ENCODE data around the gene PLK5.
A peak's percentile ranks its signal among the peaks of the same experiment; 100 is the strongest.
"Not testable (repeated sequence)": the region's sequence is repeated elsewhere in the genome, so short reads cannot be mapped to it uniquely, and the experiment has no call there.

Gene PLK5, protein sequence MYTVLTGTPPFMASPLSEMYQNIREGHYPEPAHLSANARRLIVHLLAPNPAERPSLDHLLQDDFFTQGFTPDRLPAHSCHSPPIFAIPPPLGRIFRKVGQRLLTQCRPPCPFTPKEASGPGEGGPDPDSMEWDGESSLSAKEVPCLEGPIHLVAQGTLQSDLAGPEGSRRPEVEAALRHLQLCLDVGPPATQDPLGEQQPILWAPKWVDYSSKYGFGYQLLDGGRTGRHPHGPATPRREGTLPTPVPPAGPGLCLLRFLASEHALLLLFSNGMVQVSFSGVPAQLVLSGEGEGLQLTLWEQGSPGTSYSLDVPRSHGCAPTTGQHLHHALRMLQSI

DNA sequence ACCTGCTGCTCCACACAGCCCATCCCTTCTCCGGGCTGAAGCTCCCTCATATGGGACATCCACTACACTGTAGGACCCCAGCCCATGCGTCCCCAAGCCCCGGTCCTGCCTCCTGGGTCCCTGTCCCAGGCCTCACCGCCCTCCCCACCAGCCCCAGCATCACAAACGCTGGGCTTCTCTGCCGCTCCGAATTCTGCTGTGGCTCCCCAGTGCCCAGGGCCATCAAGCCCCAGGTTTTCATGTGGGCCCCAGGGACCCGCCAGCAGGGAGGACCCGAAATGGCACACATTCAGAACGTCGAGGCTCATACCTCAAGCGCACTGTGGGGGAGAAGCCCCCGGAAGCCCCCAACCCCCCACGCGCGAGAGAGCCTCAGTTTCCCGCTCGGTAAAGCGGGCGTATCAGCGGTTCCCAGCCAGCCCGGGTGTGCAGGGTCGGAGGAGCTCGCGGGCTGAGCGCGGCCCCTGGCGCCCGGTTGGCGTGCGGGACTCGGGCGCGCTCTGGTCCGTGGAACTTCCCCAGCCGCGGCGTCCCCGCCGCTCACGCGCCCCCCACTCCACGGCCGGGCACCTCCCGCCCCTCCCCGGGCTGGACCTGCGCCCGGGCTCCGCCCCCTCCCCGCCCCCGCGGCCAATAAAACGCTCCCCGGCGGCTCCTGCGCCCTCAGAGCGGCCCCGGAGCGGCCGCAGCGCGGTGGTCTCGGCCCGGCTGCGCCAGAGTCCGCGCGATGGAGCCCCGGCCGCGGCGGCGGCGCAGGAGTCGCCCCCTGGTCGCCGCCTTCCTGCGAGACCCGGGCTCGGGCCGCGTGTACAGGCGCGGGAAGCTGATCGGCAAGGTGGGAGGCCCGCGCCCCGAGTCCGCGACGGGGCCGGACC is at the start of gene PLK5:
Gene PLK5 (plus strand): TSS at position 666 of the 875 bp plus-strand sequence. CDS start 2,920 bp downstream, outside the sequence.
- DNase-seq (ENCODE audit: low spot score) = no peak

DNA sequence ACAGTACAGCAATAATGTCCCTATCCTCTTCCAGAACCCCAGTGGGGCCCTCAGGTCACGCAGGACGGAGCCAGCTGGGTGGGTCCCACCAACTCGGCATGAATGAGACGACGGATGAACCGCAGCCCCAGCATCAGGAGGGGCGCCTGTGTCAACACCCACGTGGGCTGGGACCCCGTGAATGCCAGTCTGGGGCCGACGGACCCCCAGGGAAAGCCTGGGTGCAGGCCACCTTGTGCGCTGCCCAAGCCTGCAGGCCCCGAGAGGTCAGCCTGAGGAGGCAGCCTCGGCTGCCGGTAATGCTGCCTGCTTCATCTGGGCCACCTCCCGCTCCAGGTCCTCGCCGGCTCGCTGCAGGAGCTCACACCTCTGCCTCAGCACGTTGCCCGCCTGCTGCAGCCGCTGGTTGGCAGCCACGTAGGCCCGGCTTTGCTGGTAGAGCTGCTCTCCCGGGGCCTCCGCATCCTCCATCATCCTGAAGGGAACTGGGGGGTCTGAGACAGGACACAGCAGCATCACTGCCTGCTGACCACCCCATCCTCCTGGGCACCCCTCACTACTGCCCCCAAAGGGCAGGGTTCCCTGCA is 49.0 kb upstream of the PLK5 start:
- no peak for DNase-seq (ENCODE audit: low spot score)

DNA sequence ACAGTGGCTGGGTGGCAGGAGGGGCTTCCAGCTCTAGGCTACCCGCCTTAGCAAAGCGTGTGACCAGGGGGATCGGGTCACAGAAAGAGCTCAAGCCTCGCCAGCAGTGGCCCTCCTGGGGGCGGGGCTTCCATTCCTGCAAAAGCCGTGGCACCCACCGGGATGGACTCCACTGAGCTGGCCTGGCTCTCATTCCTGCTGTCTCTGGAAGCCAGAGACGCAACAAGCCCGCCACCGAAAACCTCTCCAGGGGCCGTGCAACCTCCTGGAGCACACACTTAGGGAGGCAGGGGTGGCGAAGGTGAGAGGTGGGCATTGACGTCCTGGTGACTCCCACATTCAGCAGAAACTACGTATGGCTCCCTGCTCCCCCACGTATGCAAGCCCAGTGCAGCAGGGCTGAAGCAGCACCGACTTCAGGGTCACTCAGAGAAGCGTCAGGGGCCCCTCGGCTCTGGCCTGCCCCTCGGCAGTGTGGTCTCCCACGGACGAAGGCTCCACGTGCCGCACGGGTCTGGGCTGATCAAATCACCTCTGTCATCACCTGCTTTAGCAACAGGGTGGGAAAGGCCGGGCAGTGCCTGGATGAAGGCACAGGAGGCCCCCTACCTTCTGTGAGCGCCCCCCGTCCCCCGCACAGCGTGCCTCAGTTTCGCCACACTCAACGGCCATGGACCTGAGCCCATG is 48.0 kb upstream of the PLK5 start:
- DNase-seq (ENCODE audit: low spot score) = no peak

DNA sequence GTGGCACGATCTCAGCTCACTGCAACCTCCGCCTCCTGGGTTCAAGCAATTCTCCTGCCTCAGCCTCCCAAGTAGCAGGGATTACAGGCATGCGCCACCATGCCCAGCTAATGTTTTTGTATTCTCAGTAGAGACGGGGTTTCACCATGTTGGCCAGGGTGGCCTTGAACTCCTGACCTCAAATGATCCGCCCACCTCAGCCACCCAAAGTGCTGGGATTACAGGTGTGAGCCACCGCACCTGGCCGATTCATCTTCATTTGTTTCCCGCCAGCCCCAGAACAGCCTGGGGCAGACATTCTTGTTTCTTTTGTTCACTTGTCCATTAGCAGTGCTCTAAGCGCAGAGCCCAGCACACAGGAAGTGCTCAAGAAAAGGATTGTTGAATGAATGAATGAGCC is 46.8 kb upstream of the PLK5 start:
- DNase-seq (ENCODE audit: low spot score) = not testable (repeated sequence)

DNA sequence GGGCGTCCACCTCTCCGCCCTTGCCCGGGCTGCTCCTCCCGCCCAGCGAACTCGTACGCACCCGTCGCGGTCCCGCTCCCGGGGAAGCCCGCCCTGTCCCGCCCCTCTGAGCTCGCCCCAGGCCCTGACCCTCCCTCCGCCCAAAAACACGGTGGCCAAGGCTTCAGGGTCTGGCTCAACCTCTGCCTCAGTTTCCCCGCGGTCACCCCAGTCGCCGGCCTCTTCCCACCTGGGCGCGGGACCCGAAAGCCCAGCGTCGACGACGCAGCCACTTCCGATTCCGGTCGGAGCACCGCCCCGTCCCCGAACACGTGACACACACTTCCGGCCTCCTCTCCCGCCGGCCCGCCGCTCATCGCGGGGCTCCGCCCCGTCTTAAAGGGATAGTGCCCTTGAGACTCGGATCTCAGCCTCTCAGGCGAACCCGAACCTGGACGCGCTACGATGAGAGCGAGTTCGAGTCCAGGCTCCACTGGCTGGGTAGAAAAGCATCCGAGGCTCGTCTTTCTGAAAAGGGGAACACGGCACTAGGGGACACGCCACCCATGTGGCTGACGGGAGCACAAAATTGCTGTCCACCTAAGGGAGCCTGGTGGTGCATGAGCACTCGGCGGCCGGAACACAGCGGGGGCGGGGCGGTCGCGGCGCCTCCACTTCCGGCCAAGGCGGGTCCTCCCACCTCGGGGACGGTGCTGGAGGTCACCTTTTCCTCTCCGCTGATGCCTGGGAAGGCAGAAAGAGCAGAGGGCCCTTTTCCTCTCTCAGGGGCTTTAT is 44.8 kb upstream of the PLK5 start, which contains the start of gene C19orf25:
Gene C19orf25 (minus strand): TSS at position 282 of the 774 bp plus-strand sequence. CDS start 312 bp downstream, outside the sequence.
- DNase-seq (ENCODE audit: low spot score) = peak; percentile 84

DNA sequence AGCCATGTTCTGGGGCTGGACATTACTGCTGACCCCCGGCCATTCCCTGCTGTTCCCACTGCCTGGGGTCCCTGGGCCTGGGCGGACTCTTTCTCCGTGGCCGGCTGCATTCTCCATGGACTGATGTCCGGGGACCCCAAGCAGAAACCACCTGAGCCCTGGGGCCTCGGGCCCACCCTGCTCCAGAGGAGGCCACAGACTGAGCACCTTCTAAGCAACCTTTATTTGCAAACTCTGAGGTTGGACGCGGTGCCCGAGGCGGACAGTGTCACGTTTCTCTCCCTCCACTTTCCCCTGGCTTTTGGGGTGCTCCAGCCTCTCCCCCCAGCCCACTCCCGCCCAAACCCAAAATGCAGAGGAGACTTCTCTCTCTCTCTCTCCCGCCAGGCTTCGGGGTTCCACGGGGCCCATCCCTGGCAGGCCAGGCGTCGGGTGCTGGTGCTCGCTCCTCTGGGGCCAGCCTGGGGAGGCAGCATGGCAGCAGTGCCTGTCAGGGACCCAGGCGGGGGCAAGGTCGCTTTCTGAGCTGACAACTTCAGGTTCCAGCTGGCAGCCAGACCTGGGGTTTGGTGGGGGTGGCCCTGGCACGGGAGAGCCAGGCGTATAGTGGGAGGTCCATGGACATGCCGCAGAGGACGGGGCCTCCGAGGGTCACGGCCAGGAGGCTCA is 42.5 kb upstream of the PLK5 start:
- DNase-seq (ENCODE audit: low spot score) = no peak

DNA sequence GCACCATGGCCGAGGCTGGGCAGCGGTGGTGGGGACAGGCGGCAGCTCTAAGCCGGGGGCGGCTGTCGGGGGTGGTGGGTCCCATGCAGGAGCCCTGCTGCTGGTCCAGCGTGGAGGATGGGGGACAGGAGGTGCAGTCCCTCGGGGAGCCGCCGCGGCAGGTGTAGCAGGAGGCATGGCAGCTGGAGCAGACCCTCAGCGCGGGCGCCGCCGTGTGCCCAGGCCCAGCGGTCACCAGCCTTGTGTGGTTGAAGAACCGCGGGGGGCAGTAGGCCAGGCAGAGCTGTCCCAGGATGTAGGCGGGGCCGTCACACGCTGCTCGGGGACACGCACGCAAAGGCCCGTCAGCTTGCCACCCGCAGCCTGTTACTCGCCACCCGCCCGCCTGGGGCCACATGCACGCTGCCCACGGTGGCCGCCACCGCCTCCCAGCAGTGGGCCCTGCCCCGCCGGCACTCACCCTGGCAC is 42.0 kb upstream of the PLK5 start:
- peak; percentile 26 for DNase-seq (ENCODE audit: low spot score)

DNA sequence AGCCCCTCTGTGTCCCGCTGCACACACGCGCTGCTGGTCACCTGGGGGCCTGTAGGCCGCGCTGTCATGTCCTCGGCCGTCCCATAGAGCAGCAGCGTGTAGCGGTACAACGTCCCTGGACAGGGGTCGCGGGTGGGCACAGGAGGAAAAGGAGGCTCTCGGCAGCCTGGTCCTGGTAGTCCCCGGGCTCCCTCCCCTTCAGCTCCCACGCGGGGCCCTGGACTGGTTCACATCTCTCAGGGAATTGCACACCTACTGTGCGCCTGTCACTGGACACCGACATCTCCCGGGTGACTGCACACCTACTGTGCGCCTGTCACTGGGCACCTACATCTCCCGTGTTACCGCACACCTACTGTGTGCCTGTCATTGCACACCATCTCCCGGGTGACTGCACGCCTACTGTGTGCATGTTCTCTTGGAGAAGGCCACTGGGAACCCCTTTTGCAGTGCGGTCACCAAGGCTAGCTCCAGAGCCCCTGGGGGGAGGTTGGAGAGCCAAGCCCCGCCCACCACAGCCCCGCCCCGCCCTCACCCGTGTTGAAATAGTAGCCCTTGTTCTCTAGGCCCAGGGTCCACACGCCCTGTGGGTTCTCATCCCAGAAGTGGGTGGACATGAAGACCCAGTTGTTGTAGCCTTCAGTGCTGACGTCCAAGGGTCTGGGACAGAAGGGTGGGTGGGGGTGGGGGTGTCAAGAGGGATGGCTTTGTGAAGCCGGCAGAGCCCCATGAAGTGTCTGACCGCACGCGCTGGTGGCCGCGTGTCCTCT is 41.3 kb upstream of the PLK5 start:
- DNase-seq (ENCODE audit: low spot score) = peak; percentile 19

DNA sequence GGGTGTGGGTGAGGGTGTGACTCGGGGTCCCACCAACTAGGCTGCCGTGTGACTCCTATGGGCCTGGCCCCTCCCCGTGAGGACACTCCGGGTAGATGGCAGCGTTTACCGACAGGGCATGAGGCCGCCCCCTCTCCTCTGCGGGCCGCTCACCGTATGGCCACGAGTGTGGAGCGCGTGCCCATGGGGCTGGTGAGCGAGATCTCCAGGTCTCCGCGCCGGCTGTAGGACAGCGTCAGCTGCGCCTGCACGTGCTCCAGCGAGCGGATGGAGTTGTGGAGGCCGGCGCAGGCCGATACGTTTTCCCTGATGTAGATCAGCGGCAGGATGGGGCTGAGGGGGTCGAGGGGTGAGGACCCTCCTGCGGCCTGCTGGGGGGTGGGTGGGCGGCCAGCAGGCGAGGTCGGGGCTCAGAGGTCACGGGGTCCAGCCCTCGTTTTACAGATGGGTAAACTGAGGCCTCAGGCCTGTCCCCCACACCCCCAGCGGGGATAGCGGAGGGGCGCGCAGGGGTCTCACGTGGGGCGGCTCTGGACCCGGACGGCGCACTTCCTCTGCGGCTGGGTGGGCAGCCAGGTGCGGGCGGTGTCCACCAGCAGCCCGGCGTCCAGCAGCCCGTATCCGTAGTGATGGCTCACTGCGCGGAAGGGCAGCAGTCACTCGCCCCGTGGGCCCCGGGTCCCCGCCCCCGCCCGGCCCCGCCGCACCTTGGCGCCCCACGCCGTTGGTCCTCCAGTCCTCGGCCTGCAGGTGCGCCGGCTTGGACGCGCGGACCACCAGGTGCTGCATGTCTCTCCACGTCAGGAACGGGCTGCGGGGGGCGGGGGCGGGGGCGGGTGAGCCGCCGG is 40.5 kb upstream of the PLK5 start:
- no peak for DNase-seq (ENCODE audit: low spot score)

DNA sequence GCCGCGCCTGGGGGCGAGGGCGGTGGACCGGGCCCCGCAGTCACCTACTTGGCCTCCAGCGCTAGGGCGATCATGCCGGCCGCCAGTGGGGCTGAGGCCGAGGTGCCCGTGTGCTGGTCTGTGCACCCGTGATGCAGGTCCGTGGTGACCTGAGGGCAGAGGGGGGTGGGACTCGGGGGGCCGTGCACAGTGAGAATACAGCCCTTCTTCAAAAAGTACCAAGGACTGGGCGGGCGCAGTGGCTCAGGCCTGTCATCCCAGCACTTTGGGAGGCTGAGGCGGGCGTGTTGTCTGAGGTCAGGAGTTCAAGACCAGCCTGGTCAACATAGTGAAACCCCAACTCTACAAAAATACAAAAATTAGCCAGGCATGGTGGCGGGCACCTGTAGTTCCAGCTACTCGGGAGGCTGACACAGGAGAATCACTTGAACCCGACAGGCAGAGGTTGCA is 39.9 kb upstream of the PLK5 start:
- DNase-seq (ENCODE audit: low spot score) = no peak

DNA sequence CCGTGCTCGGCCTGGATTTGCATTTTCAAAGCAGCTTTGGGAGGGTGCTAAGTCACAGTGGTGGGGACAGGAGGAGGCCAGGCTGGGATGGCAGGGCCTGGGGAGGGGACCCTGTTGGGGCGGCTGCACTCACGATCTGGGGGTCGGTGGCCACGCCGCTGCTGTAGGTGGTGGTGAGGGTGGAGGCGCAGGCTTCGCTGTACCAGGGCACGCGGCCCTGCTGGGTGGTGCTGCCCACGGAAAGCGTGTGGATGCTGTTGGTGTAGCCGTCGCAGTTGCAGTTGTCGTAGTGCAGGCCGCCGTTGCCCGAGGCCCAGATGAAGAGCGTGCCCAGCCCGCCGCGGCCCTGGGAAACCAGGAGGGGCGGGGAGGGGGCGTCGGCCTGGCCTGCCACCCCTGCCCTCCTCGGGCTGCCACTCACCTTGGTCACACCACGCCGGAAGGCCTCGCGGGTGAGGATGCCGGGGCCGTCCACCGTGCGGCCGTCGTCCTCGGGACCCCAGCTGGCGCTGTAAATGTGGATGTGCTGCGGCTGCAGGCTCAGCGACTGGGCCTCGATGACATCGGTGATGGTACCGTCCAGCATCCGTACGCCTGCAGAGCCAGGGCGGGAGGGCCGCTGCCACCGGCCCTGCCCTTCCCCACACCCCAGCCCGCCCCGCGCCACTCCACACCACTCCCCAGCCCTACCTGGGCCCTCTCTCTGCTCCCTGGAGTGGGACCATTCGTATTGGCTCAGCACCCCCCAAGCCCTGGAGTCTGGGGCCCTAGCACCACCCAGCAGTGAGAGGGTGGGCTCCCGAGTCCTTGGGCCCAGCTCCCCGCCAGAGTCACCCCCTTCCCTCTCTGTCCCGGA is 36.9 kb upstream of the PLK5 start:
- DNase-seq (ENCODE audit: low spot score) = no peak

DNA sequence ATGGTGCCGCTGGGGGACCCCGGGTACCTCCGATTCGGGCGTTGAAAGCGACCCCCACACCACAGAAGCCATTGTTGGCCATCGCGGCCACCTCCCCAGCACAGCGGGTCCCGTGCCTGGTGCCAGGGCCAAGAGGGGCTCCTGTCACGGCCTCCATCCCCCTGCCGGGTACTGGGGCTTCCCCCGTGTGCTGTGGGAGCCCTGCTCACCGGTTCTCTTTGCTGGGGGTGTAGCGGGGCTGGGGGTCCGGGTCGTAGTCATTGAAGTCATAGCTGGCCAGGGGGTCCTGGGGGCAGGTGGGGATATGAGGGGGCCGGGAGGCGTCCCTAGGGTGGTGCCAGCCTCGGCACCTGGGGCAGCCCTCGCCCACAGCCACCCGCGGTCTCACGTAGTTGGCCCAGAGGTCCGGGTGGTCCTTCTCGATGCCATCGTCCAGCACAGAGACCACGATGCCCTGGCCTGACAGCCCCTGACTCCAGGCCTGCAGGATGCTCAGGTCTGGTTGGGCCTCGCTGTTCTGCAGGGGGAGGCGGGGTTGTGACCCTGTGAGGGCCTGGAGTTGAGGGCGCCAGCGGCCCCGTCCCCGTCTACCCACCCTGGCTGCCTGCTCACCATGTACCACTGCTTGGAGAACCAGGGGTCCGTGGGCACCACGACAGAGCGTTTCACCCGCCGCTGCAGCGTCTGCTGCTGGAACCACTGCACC is 36.1 kb upstream of the PLK5 start:
- DNase-seq (ENCODE audit: low spot score) = no peak

DNA sequence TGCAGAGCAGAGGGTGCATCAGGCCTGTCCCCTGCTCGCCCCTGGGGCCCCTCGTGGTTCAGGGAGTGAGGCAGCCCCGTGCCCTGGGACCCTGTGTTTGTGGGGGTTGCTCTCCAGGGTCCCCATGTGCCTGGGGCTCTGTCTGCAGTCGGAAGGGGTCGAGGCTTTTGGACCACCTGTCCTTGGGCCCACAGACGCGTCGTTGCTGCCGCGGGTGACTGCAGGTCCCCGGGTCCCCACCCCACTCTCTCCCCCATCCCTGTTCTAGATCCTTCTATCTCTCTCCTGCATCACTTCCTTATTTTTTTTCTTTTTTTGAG is 35.6 kb upstream of the PLK5 start:
- no peak for DNase-seq (ENCODE audit: low spot score)

DNA sequence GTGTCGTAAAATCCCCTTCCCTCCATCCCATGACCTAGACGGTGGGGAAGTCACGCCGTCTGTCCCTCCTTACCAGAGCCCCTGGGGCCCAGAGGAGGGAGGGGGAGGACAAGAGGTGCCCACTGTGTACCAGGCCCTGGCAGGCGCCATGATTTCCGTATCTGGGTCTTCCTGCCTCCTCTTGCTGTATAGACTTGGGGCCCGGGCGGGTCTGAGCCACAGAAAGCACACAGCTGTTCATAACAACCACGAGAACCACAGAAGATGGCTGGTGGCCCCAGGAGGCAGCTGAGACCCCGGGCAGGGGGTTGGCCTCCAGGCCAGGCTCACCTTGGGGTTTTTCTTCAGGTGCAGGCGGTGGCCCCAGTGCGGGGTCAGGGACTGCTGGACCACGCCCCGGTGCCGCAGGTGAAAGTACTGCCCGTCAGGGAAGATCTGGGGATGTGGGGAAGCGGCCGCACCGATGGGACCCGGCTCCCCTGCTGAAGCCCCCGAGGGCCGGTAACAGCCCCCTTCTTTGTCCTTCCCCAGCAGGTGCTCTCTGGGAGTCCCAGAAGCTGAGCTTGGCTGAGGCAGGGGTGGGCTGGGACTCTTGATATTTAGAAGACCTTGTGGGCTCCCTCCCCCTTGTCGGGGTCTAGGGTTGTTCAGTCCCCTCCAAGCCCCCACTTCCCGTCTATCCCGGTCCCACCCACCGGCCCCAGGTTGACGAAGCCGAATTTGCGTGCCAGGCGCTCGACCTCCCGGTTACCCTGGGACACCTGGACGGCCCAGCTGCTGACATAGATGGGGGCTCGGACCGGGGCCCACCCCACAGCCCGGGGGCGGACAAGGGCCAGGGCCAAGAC is 34.2 kb upstream of the PLK5 start:
- no peak for DNase-seq (ENCODE audit: low spot score)

DNA sequence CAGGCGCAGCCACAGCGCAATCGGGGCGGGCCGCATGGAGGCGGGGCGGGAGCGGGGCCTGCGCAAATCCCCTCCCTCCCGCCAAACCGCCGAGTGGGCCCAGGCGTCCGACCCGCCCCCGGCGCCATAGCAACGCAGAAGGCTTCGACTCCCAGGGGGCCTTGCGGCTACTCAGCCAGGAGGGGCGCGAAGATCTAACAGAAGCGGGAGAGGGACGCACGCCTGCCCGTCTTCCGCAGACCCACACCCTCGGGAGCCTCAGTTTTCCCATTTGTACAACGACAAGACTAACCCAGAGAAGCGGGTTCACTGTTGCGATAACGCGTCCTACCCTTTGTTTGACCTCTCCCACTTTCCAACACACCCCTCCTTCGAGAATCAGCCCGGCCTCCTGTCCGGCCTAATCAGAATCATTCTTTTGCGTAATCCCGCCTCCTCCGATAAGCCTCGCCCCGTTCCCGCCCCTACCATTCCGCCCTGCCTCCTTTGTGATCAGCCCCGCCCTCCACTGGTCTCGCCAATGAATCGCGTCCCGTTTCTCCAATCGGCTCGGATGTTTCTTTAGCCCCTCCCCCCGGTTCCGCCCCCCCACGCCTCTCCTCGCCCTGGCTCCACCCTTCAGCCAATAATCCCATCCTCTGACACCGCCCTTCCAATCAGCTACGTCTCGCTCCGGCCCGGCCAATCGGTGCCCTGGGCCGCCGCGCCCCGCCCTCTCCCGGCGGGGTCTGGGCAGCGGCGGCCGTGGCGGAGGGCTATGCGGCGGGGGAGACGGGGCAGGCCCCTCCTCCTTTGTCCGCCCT is 33.4 kb upstream of the PLK5 start, which contains the start of gene PCSK4:
Gene PCSK4 (minus strand): TSS at position 40 of the 803 bp plus-strand sequence. CDS start 4 bp downstream, at position 36.
- DNase-seq (ENCODE audit: low spot score) = peak; percentile 92
